Measurements from ENCODE around the gene ST7.

Gene ST7

GRCh38 chr7:117034851-117035464 lies 81.7 kb downstream of the ST7 start:
- DNase-seq: no peak

- DNase-seq: no peak
These were observed 82.2 kb downstream of the ST7 start for GRCh38 chr7:117035465-117035862.

- no peak for DNase-seq
These were observed 82.9 kb downstream of the ST7 start for GRCh38 chr7:117036053-117036669.

- DNase-seq: no peak
These were observed 83.5 kb downstream of the ST7 start for GRCh38 chr7:117036836-117037235.

DNA sequence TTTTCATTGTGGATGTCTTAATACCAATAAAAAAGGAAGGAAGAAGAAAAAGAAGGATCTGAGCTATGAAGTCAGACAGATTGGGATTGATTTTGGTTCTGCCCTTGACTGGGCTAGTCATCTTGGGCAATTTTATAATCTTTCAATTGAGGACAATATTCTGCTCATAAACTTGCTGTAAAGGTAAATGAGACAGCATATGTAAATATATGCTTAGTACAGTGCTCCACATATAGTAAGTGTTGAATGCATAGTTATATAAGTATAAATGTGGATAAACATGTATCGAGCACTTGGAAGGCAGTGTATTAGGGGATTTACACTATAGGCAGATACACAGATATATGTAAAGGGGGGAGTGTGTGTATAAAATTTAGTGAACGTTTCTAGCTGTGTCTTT lies 85.1 kb downstream of the ST7 start:
- DNase-seq: no peak

DNA sequence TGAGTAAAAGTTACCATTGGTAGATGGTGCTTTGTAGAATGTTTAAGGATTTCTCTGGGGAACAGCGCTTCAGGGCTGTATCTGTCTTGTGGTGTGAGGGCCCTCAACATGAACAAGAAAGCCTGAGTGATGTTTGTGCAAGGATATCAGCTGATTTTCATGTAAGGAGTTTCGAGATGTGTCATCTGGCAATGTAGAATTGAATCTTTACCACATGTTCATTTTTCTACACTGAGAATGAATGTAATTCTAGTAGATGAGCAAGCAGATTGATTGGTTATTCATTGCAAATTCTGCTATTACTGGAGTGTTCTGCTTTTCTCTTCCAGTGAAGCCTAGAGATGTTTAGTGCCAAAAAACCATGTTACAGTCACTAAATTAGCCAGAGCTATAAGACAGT lies 87.7 kb downstream of the ST7 start:
- DNase-seq: no peak

DNA sequence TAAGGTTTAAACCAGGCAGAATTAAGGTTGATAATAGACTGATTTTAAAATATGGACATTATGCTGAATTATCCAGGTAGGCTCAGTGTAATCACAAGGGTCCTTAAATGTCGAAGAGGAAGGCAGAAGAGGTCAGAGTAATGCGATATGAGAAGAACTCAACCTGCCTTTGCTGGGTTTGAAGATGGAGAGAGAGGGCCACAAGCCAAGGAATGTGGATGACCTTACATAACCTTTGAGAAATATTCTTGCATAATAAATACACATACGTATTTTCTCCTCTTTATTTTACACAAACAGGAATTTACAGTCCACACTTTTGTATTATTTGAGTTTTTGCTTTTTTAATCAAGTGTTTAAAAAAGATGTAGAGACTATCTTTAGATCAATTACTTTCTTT lies 88.5 kb downstream of the ST7 start:
- DNase-seq: no peak

GRCh38 chr7:117043108-117043825 lies 90.0 kb downstream of the ST7 start:
- DNase-seq: no peak

GRCh38 chr7:117044664-117045063 lies 91.4 kb downstream of the ST7 start:
- DNase-seq: no peak

DNA sequence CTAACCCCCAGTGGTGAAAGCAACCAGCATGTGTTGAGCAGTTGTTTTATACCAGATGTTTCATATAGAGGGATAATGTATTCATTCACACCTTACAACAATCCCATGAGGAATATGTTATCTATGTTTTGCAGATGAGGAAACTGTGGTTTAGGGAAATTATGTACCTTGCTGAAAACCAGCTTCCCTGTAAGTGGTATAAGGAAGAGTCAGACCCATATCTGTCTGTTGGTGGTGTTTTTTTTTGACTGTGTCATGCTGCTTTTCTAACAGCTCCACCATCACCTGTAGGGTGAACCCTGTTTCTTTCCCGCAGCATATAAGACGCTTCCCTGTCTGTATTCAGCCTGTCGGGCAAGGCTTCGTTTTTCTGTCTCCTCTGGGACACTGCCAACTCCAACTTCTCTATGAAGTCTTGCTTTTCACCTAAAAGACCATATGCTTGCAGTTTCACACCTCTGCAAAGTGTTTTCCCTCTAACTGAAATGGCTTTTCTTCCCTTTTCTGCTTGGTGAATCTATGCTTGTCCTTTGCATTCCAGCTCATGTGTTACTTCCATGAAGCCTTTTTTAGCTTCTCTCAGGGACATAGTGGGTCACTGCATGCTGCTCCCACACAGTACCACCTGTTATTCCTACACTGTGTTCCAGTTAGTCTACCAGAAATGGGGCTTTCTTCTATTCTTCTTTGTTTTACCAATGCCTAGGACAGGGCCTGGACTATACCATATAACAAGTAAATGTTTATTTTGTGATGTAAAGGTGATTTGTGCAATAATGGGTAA lies 92.8 kb downstream of the ST7 start:
- DNase-seq: no peak

DNA sequence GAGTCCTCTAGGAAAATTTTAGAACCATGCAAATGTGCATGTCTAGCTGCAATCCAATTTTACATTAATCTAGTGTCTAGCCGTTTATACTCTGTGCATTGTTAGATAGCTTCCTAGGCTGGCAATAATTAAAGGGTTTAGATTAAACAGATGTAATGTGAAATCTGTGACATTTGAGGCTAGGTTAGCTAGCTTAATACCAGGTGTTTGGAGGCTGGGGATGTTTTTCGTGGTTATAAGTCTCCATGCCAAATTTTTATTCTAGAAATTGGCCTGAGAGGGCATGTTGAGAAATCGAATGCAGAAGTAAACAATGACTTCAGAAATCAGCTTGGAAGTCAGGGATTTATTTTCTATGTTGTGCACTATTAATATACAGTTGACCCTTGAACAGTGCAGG lies 94.2 kb downstream of the ST7 start:
- no peak for DNase-seq

- DNase-seq: no peak
These were observed 95.0 kb downstream of the ST7 start for GRCh38 chr7:117048114-117048866.

DNA sequence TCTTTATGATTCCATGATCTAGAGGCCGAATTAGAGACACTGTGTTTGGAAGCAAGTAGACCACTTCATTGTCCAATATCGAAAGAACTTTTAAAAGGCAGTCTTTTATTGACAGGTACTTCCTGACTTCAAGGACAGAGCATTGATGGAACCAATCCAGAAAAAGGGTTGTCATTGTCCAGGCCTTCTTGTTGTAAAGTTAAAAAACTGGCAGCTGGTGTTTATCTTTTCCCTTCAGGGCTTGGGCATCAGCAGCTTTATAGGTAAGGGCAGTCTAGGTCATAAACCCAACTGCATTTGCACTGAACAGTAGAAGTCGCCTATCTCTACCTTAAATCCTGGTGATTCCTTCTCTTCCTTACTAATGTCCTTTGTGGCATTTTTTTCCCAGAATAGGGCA lies 95.6 kb downstream of the ST7 start:
- no peak for DNase-seq

DNA sequence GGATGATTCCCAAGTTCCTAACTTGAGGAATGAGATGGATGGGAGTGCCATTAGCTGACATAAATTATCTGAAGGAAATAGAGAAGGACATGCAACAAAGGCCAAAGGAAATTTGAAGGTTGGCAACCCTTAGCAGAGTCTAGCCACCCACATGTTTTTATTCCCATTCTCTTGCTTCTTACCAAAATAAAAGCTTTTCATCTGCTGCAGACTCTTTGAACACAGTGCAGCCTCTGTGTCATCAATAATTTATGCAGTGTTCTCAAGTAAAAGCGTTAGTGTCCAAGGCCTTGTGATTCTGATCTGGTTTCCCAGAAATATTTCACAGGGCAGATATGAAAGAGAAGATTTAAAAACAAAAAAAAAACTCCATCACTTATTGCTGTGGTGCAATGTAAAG lies 98.5 kb downstream of the ST7 start:
- no peak for DNase-seq

DNA sequence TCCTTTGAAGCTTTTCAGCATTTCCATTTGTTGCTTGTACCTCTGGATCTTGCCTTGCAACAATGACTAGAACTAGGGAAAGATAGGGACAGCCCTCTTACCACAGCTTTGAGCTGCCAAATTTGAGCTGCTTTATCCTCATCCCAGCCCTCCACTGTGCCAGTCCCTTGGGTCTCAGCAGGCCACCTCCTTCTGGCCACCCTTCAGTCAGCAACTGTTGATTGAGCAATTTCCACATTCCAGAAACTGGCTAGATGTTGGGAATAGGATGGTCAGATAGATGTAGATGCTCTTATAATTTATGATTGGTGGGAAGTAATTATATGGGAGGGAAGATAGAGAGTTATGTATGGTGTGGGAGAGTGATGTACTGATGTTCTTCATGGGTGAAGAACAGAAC lies 100.1 kb downstream of the ST7 start:
- no peak for DNase-seq

GRCh38 chr7:117061751-117062150 lies 108.5 kb downstream of the ST7 start:
- no peak for DNase-seq

- no peak for DNase-seq
These were observed 109.0 kb downstream of the ST7 start for GRCh38 chr7:117062300-117062699.

DNA sequence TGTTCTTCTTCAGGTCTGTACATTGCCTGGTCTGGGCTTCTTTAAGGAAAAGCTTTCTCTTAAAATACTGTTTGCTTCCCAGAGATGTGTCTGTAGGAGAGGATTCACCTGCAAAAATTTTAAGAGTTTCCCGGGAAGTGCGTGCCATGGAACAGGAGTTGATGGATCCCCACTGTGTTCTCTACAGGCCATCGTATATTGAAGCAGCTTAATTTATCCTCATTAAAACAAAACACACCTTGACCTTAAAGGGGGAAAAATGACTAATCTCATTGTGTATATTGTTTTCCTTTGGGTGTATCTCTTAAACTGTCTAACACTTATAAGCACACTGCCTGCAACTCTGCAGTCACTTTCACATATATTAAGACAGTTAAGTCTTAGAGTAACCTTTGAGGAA lies 111.4 kb downstream of the ST7 start:
- no peak for DNase-seq

- no peak for DNase-seq
These were observed 112.4 kb downstream of the ST7 start for GRCh38 chr7:117065571-117066150.

DNA sequence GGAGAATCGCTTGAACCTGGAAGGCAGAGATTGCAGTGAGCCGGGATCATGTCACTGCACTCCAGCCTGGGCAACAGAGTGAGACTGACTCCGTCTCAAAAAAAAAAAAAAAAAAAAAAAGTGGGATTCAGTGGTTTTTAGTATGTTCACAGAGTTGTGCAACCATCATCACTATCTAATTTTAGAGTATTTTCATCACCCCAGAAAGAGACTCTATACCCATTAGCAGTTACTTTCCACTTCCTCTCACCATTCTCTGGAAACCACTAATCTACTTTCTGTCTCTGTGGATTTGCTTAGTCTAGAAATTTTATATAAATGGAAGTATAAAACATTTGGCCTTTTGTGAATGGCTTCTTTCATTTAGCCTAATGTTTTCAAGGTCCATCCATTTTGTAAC lies 113.4 kb downstream of the ST7 start:
- no peak for DNase-seq

- no peak for DNase-seq
These were observed 114.0 kb downstream of the ST7 start for GRCh38 chr7:117067340-117067739.

GRCh38 chr7:117068511-117069145 lies 115.3 kb downstream of the ST7 start:
- no peak for DNase-seq
